ENCODE results near the gene MPV17L2. TPM values are rescaled to one million over a fixed set of nuclear protein-coding genes. Genes with fewer than 3 reads are reported as not detected.

MPV17L2 gene
- total and polyA plus RNA-seq, 10 of the 15 experiments (the other 5 are each of a cell fraction or from before 2014, with no cell fraction given), result 5.1 to 57.2 (median 22.9) TPM

GRCh38 chr19:18218600-18218999 lies 25.6 kb downstream of the MPV17L2 start:
- CTCF ChIA-PET, result interaction anchor here (1.0 to 1.9 kb wide), 3 partner anchors 10 to 61 kb away, joined by 3 to 6 read pairs (median 6); no protein-coding TSS in a partner anchor
- Histone ChIP-seq H3K27me3 (replicated peaks in 1 of 2; ENCODE audit: control insufficient read depth in 2 of 2, insufficient read depth in 2 of 2, low read length in 1 of 2) (peaks cover 0 to 4% of the 10 kb centered on the region in 2 experiments; a peak in 2 of 4 replicates), H4K20me1 (ENCODE audit: control insufficient read depth, insufficient read depth) (no peaks in the 10 kb centered on the region), H3K9ac (ENCODE audit: control insufficient read depth, insufficient read depth, low read length) (no peak overlapping the region), H3K36me3 (ENCODE audit: control insufficient read depth in 2 of 2, insufficient read depth in 2 of 2, low read length in 1 of 2) (no peaks in the 10 kb centered on the region), H3K4me3 (no peak overlapping the region), H3K79me2 (ENCODE audit: control insufficient read depth, insufficient read depth, low read length) (no peaks in the 10 kb centered on the region), H3K4me2 (ENCODE audit: control insufficient read depth, insufficient read depth) (no peak overlapping the region), H3K27ac (ENCODE audit: control insufficient read depth, insufficient read depth) (no peak overlapping the region), H3K9me3 (replicated peaks; ENCODE audit: control insufficient read depth, insufficient read depth, low read length) (no peaks in the 10 kb centered on the region; the same call in 2 of the 3 replicates), H2AFZ (ENCODE audit: control insufficient read depth, low read depth, low read length) (no peak overlapping the region), H3K4me1 (ENCODE audit: control insufficient read depth, insufficient read depth, low read length) (no peaks in the 10 kb centered on the region)
- POLR2A ChIA-PET, result no interaction called here
- TF ChIP-seq MLLT1 (IDR thresholded peaks at IDR 0.05) (no peak), BCL11A (IDR thresholded peaks at IDR 0.05; ENCODE audit: low read depth, low read length) (no peak), CREM (IDR thresholded peaks at IDR 0.05; ENCODE audit: low read depth) (no peak), CBFB (IDR thresholded peaks at IDR 0.05; ENCODE audit: low read depth) (no peak), PAX5 (IDR thresholded peaks at IDR 0.05; ENCODE audit: borderline replicate concordance, low read depth, low read length) (no peak), ZBTB33 (IDR thresholded peaks at IDR 0.05) (no peak), STAT1 (conservative IDR thresholded peaks at IDR 0.05) (no peak), ZNF622 (IDR thresholded peaks at IDR 0.05) (no peak), CBX3 (IDR thresholded peaks at IDR 0.05; ENCODE audit: borderline replicate concordance, low read depth) (no peak), POLR2A (IDR thresholded peaks at IDR 0.05; ENCODE audit: low read depth, low read length) (no peak), NFXL1 (IDR thresholded peaks at IDR 0.05; ENCODE audit: borderline replicate concordance) (no peak), CTCF (IDR thresholded peaks at IDR 0.05 in 2 of 3, conservative IDR thresholded peaks at IDR 0.05 in 1 of 3; ENCODE audit: control insufficient read depth in 2 of 3, extremely low read depth in 1 of 3, insufficient read depth in 1 of 3, low read depth in 3 of 3, low read length in 3 of 3) (no peak)
- WGBS (ENCODE audit: insufficient coverage, insufficient replicate concordance, low lambda C conversion rate, missing lambda C conversion rate), result 34% methylated on average over 3 of the region's 3 CpGs
- no peak for ATAC-seq
- RAD21 ChIA-PET (ENCODE audit: unreplicated experiment), result no interaction called here
- in situ Hi-C loops (cut with MboI) (no loop called here), intact Hi-C loops (cut with micrococcal nuclease; ENCODE audit: unreplicated experiment) (no loop called here)
- no peak for DNase-seq (ENCODE audit: low read depth, low spot score)
- SMC1A ChIA-PET (ENCODE audit: uncharacterized antibody, unreplicated experiment), result interaction anchor here (1.4 kb wide), 1 partner anchor 35 kb away, joined by 3 read pairs; no protein-coding TSS in a partner anchor
- no peak for FAIRE-seq
- BruUV-seq (replicated peaks), result no TSS peak

Measured in GM12878 (cell line).